GM08714 (cell line): ENCODE measurements around the gene SHISA7.

Source experiments
- H3K4me3 ChIP-seq: fragments of 200-500 bp; sonication (Bioruptor generic); 2 replicates; pipeline ENCODE4 v1.5.1; 2014; ENCODE audit warnings: mild to moderate bottlenecking, low read length, inconsistent platforms
- ZNF274 ChIP-seq: IDR thresholded peaks from 2 replicates; pipeline ENCODE4 v1.6.1; 2012; ENCODE audit warnings: mild to moderate bottlenecking, low read depth, low read length

SHISA7 gene

DNA sequence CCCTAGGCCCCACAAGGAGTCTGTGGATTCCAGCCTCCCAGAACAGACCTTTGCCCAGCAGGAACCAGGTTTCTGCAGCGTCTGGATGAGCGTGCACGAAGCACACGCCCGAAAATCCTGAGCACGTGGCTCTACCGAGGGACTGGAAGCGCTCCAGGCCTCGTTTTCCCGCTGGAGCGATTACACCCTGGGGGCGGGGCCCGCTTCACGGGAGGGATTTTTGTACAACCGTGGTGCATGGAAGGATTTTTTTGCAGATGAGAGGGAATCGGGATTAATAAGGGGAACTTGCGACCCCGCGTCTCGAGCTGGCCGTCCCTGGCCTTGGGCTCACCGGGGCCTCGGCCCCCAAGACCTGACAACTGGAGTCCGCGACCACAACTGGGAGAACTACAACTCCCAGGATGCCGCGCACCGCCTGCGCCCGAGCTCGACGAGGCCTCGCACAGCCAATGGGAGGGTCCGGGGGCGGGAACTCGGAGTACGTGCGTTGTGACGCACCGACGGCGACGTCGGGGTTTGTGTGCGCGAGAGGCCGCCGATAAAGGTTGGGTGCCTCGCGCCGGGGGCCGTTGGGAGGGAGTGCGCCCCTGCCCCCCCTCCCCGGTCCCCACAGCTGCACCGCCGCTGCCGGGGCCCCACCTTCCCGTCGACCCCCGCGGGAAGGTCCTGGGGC lies 33.1 kb upstream of the SHISA7 start, which contains the start of gene ZNF628:
Gene ZNF628 (plus strand): TSS at position 518 of the 676 bp plus-strand sequence. CDS start 3,294 bp downstream, outside the sequence.
- no peak for TF ChIP-seq ZNF274
- H3K4me3 ChIP-seq, result peak within 1 kb of the TSS; percentile 81

DNA sequence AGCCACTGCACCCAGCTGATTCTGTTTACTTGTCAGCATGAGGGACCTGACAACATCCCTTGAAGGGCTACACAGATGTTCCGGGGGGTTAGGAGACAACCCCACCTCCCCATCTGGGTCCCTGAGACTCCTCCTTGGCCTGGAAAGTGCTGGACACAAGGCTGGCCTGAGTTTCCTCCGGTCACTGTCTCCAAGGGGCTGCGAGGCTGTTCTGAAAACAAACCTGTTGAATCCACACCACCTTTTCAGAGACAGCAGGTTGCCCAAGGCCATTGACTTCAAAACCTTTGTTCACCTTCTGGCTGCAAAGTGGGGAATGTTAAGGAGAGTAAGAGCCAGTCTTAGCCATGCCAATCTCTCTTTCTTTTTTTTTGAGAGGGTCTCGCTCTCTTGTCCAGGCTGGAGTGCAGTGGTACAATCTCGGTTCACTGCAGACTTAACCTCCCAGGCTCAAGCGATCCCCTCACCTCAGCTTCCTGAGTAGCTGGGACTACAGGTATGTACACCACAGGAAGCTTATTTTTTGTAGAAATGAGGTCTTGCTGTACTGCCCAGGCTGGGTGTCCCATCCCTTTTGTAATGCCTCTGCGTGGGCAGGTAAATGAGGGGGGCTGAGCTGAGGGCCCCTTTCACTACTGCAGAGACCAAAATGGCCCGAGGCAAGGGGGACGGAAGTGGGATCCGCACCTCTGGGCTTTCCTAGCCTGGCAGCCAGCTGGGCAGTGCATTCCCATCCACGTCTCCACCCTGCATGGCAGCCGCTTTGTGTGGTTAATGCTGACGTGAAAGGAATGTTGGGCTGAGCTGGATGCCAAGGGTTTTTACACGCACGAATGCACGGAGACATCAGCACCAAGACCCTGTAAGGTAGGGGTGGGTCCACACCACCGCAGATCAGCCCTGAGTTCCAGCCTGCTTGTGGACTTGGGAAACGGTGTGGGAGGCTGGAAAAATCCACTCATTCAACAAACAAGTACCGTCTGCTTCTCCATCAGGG lies 31.5 kb upstream of the SHISA7 start:
- no peak overlapping the region for H3K4me3 ChIP-seq
- TF ChIP-seq ZNF274, result no peak

DNA sequence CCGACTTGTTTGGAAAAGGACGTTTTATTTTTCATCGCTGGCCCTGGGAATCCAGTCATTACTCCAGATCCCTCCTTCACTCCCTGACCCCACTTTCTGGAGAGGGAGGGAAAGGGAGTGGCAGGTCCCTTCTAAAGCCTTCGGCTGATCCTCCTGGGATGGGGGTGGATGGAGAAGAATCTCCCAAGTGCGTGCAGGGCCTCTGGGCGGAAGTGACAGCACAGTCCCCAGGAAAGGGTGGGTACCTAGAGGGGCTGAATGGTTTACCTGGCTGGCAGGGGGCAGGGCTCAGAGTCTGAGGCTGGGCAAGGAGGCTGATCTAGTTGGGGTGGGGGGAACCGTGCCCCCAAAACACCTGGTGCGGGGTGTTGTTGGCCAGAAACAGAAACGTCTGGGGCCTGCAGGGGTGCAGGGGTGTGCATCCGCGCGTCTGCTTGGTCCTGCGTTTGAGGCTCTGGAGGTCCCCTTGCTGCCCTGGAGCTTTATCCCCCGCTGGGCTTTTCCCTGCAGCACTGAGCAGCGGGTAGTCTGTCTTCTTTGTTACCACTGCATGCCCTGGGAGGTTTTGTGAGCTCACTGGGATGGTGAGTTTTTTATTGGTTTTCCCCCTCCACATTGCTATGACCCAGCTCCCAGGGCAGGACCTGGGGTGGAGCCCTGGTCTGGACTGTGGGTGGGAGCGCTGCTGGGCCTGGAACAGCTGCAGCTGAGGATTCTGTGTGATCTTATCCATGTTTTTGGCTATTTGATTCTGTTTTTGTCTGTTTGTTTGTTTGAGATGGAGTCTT lies 30.3 kb upstream of the SHISA7 start:
- H3K4me3 ChIP-seq, result no peak overlapping the region
- no peak for TF ChIP-seq ZNF274

DNA sequence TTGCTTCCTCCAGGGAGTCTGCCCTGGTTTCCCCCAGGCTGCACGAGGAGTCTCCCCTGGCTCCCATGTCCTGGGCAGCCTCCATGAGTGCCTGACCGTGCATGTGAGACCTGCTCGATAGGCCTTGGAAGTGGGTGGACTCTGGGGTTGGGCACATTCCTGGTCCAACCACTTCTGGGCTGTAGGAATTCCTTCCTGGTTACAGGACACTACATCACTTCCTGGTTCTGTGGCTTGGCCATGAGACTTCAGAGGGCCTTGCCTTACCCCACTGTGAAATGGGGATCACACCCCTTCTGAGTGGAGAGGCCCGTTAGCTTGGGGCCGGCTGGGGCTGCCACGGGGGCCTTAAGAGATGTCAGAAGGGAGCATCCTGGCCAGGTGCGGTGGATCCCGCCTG lies 29.4 kb upstream of the SHISA7 start:
- H3K4me3 ChIP-seq, result no peak overlapping the region
- no peak for TF ChIP-seq ZNF274

DNA sequence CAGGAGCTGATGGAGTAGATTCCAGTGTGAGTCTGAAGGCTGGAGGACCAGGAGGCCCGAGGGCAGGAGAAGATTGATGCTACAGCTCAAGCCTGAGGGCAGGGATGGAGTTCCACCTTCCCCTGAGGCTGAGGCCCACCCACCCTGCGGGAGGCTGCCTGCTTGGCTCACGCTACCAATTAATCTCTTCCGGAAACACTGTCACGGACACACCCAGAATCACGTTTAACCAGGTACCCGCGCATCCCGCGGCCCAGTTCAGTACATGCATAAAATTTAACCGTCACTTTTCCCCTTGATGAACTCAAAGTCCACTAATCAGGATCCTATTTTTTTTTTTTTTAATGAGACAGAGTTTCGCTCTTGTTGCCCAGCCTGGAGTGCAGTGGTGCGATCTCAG lies 28.2 kb upstream of the SHISA7 start:
- no peak for TF ChIP-seq ZNF274
- H3K4me3 ChIP-seq, result no peak overlapping the region

DNA sequence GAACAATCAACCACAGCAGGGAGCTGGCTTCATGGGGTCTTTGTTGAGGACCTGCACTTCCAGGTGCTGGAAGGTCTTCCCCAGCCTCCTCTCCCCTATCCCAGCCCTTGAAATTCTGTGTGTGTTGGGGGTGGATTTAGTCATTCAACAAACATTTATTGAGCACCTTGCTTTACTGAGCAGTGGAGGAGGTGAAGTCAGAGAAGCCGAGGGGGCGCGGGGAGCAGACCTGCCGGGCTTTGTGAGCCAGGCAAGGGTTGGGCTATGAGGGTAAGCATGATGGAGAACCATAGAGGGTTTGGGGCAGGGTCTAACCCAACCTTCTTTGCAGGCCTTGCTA lies 24.9 kb upstream of the SHISA7 start:
- TF ChIP-seq ZNF274, result no peak
- no peak overlapping the region for H3K4me3 ChIP-seq

DNA sequence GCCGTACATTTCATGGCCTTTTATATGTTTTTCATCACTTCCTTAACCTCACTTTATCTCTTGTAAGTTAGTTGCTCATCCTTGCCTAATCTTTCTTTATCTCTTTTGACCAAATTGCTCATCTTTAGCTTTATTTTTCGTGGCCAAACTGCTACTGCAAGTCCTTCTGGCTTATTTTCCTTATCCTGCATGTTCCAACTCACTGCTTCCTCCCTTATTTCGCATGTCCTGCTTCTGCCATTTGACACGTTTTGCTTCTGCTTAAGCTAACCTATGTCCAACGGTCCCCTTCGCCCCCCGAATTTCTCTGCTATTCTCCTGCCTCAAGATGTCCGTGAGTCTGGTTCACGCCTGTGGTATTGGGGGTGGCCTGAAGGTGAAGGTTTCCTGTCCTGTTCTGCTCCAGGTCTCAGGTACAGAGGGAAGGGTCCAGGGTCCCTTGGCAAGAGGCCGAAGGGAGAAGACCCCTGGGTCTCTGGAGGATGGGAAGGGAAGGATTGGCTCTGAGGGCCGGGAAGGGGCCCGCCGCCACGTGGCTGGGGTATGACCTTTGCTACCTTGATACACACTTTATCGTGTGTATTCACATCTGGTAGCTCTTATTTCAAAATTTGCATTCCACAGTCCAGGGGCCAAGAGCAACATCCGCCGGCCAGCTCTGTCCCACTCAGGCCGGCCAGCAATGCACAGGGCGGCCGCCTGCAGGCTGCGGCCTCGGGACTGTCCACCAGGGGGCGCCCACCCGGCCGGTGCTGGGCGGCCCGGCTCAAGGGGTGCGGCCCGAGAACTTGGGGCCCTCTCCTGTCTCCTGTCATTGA lies 24.3 kb upstream of the SHISA7 start:
- no peak overlapping the region for H3K4me3 ChIP-seq
- TF ChIP-seq ZNF274, result no peak

DNA sequence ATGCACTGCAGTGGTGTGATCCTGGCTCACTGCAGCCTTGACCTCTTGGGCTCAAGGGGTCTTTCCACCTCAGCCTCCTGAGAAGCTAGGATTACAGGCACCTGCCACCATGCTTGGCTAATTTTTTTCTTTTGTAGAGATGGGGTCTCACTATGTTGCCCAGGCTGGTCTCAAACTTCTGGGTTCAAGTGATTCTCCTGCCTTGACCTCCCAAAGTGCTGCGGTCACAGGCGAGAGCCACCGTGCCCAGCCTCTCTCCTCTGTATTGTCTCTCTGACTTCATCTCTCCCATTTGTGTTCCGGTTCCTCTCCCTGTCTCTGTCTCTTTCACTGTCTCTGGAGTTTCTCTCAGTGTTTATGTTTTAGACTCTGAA lies 23.1 kb upstream of the SHISA7 start:
- TF ChIP-seq ZNF274, result no peak
- no peak overlapping the region for H3K4me3 ChIP-seq

DNA sequence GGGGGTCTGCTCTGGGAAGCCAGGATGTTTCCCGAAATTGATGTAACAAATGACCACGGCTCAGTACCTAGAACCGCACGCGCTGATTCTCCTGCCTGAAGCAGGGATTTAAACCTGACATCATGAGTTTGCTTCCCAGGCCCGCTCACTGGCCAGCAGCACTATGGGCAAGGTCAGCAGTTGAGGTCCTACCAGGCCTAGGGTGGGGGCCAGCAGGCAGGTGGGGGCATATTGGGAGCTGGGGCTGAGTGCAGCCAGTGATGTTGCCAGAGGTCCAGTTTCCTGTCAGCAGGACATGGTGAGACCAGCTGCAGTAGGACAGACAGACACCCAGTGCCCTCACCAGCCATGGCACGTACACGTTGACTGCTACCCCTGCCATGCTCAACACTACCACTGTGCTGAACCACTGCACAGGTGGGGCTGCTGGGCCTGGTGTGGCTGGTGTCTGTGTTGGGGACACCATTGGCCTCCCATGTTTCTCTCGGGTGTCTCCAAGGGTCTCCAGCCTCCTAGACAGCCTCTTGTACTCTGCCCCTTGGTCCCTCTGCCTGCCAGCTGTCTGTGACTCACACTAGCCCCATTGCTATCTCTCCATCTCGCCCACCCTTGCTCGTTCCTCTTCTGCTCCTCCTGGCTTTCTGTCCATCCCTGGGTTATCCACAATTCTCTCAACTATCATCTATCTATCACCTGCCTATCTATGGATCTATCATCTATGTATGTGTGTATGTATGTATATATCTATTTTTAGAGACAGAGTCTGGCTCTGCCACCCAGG lies 22.6 kb upstream of the SHISA7 start:
- no peak overlapping the region for H3K4me3 ChIP-seq
- no peak for TF ChIP-seq ZNF274

DNA sequence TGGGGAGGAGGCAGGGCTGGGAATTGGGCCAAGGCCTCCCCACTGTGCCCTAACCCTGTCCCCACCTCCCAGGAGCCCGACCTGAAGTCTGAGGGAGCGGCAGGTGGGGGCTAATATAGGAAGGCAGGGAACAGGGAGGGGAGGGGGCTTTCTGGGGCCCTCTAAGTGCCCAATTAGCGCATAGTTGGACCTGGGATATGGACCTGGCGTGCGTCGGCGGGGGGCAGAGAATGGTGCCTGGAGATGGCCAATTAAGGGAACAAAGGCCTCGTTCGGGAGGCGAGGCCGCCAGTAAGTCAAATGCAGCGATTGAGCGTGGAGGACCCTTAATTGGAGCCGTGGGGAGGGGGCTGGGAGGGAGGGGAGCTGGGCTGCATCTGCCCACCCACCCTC lies 21.6 kb upstream of the SHISA7 start, which contains the start of gene C19orf85:
Gene C19orf85 (minus strand): TSS at position 90 of the 393 bp plus-strand sequence. CDS start 197 bp downstream, outside the sequence.
- TF ChIP-seq ZNF274, result no peak
- no peak within 1 kb of the TSS for H3K4me3 ChIP-seq

DNA sequence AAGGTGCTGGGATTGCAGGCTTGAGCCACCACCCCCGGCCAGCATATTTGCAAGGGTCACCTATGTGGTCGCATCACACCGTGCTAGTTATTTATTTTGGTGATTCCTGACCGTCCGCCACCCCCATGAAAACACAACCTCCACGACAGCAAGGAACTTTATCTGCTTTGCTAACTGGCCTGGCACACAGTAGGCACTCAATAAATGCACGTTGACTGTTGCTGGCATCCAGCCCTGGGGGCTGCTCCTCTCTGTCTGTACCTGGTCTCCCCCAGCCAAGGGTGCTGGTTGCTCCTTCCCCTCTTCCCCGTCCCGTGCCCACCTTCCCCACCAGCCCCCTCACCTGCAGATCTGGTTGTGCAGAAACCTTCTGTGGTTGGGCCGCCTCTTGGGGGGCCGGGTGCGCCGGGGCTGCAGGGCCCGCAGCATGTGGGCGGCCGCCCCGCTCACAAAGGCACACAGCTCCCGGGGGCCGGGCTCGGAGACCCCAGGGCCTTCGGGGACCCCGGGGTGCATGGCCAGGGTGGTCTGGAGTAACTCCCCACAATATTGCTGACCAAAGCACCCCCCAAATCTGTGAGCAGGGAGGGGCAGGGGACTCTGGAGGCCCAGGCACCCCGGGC lies 21.1 kb upstream of the SHISA7 start:
- no peak overlapping the region for H3K4me3 ChIP-seq
- no peak for TF ChIP-seq ZNF274

DNA sequence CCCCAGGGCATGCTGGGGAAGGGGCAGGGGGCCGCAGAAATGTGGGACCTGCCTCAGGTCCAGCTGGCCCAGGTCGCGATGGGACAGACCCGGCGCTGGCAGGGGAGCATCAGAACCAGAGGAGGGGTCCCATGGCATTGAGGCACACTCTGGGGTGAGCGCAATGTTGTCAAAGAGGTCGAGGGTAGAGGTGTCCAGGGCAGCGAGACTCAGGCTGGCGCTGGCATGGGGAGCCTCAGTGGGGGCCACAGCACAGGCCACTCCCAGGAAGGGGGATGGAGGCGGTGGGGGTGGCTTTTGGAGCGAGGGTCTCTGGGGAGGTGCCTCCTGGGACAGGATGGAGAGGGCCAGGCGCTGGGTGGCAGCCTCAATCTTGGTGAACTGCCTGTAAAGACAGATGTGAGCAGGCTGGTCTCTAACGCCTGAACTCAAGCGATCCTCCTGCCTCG lies 20.5 kb upstream of the SHISA7 start:
- no peak for TF ChIP-seq ZNF274
- no peak overlapping the region for H3K4me3 ChIP-seq
